ENCODE data around the gene SLAMF6. TPM values are rescaled to one million over a fixed set of nuclear protein-coding genes. Genes with fewer than 3 reads are reported as not detected.

Gene SLAMF6
- total RNA-seq, 1 donor from 2014 or later: not detected

DNA sequence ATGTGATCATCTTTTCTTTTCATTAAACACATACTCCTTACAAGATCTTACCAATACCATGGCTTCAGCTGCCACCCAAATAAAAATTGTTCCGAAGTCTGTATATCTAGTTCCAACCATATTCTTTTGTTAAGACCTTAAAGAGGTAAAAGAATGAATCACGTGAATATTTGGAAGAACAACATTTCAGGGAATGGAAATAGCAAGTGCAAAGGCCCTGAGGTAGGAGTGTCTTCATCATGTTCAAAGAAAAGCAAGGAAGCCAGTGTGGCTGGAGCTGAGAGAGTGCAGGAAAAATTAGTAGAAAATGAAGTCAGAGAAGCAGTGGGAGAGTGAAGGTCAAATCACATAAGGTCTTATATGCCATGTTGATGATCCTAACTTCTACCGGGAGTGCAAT is 50.9 kb downstream of the SLAMF6 start:
- DNase-seq (ENCODE audit: low read depth): no peak

DNA sequence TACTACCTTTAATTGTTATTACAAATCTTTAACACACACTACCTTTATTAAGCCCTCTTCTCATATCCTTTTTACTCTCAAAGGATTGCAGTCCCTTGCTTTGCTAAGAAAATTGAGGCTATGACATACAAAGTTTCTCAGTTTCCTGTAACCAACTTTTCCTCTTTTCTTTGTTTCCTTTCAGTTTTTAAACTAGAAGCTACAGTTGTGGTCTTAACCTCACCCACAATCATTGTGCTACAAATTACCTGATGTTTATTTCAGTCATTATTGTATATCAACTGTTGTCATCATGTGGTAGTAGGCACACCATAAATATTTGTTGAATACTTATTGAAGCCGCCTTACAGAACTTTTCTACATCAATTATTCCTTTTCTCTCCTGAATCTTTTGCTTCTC is 51.8 kb downstream of the SLAMF6 start:
- DNase-seq (ENCODE audit: low read depth): no peak

DNA sequence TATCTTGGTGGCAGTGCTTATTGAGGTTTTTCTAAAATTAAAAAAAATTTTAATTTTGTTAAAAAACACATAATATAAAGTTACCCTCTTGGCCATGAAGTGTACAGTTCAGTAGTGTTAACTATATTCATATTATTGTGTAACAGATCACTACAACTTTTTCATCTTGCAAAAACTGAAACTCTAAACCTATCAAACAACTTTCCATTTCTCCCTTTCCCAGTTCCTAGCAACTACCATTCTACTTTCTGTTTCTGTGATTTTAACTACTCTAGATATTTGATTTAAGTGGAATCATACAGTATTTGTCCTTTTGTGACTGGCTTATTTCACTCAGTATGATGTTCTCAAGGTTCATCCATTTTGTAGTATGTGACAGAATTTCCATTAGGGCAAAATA is 55.5 kb downstream of the SLAMF6 start:
- no peak for DNase-seq (ENCODE audit: low read depth)

DNA sequence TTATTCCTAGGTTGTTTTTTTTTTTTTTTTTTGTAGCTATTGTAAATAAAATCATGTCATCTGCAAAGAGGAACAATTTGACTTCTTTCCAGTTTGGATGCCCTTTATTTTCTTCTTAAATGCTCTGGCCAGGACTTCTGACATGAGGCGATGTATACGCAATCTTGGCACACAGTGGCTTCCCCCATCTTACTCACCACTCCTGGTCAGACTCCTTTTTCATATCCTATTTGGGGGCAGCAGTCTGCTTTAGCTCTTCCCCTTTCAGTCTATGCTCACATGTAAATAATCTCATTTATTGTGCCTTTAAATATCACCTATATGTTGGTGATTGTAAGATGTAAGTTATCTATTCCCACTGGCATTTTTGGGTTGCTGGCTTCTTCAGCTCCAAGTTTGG is 56.1 kb downstream of the SLAMF6 start:
- no peak for DNase-seq (ENCODE audit: low read depth)

DNA sequence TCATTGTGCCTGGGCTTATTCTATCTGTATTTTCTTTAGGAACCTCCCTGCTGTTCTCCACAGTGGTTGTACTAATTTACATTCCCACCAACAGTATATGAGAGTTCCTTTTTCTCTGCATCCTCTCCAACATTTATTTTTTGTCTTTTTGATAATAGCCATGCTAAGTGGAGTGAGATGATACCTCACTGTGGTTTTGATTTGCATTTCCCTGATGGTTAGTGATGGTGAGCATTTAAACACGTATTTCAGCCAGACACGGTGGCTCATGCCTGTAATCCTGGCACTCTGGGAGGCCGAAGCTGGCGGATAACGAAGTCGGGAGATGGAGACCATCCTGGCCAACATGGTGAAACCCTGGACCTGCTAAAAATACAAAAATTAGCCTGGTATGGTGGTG is 57.9 kb downstream of the SLAMF6 start:
- DNase-seq (ENCODE audit: low read depth): no peak

DNA sequence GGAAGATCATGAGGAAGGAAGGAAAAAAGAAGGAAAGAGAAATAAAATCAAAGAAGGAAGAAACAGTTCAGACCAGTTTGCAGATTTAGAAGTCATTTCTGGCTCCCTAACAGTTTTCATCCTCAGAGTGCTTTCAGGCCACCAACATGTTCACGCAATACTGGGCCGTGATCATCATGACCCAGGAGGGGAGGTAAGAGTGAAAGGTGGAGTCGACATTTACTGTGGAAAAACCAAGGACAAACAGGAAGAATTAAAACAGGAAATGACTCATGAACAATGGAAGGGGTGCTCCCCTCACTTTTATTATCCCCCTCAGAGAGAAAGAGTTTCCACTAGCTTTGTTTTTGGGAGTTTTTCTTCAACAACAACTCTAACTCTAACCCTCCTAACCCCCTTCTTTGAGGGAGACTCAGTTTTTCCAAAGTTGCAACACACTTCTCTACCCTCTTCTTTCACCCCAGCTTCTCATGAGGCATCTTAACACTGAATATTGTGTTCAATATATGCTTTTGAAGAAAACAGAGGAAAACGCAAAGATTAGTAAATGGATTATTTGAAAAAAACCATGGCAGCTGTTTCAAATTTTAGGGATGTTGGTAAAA is 62.3 kb downstream of the SLAMF6 start:
- DNase-seq (ENCODE audit: low read depth): no peak

DNA sequence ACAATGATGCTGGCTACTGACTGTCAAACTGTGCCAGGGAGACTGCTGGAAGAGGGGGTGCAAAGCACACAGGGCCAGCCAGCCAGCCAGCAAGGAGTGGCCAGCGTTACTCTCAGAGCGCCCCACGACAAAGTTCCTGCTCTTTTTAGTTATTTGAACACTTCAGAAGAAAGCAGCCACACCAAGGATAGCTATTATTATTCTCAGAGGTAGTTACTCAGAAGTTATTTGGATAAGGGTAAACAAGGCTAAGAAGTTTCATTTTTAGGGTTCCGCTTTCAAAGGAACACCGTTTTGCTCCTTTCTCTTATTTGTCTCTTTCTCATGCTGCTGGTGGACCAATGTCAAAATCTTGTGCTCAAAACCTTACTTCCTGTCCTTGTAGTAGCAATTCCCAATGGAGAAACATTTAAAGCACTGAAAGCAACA is 62.8 kb downstream of the SLAMF6 start:
- no peak for DNase-seq (ENCODE audit: low read depth)

DNA sequence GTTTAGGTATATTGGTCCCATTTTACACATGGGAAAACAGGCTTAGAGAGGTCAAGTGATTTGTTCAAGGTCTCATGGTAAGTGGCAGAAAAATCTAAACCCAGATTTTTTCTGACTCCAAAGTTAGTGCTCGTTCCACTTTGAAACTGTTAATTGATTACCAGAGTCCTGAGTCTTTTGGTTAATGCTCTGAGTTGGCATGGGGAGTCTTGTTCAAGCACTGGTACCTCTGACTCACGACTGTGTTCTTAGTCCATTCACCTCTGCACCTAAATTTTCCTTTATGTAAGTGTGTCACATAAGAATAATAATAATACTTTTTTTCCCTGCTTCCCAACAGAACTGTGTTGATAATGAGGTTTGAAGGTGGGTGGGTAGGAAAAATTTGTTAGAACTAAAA is 63.4 kb downstream of the SLAMF6 start:
- no peak for DNase-seq (ENCODE audit: low read depth)

DNA sequence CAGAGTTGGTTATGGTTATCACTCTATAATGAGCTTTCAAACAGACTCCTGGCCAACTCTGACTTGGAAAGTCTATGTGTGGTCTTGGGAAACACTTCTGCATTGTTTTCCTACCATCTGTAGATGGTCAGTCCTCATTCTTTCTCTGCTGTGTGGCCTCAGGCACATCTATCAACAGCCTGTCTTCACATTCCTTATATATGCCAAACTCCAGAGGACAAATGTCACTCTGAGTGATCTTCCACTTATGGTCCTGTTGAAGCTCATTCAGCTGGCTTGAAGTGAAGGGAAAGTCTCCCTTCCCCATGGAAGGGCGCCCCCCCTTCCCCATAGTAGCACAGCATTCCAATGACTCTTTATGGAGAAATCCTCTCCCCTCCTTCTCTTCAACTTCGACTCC is 64.0 kb downstream of the SLAMF6 start:
- no peak for DNase-seq (ENCODE audit: low read depth)

DNA sequence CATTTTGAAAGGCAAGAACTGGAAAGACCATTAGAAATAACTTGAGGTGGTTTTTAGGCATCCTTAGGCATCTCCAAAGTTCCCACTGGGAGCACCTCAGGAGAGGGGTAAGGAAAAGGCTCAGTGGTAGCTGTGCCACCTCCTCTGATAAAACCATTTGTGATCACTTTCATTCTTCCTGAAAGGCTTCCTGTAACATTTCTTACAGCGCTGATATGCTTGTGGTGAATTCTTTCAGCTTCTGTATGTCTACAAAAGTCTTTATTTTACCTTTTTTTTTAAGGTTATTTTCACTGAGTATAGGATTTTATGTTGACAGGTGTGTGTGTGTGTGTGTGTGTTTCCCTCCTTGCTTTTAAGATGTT is 67.9 kb downstream of the SLAMF6 start:
- no peak for DNase-seq (ENCODE audit: low read depth)

DNA sequence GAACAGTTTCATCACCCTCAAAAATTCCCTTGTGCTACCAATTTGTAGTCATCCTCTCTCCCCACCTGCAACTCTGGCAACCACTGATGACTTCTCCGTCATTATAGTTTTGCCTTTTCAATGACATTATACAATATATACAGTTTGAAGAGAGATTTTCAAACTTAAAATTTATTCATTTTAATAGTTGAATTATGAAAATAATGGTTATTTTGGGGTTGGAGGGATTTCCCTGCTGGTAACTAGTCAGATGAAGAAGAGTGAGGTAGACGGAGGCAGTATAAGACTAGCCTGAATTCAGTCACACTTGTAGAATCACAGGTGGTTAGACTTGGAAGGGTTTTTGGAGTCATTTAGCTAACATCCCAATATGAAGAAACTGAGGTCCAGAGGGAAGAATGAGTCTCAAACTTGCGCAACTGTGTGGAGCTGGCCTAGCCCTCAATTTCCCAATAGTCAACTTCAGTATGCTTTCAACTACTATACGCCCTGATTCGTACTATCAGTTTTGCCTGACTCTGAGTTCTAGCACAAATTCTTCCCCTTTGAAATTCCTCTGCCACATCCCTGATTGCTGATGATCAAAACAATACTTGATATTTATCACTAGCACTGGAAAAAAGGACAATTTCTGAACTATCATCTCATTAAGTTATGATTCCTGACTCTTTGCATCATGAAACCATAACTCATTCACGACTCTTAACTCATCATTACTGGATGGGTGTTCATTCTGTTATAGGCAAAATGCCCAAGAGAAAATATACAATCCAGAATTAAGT is 68.5 kb downstream of the SLAMF6 start:
- no peak for DNase-seq (ENCODE audit: low read depth)

DNA sequence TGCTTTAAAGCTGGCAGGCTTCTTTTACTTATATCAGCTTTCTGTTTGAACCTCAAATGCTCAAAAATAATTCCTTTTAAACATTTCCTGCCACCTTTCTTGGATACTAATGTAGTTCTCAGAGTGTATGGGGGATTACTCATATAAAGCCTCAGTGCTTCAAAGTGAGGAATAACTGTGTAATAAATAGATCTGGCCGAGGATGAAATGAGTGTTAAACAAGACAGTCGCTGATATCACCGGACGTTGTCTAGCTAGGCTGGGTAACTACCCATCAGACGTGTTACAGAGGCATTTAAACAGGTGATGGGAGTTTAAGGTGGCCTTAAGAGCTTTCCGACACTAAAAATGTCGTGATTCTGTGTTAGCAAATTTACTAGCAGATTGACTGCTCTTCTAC is 69.6 kb downstream of the SLAMF6 start:
- DNase-seq (ENCODE audit: low read depth): no peak

DNA sequence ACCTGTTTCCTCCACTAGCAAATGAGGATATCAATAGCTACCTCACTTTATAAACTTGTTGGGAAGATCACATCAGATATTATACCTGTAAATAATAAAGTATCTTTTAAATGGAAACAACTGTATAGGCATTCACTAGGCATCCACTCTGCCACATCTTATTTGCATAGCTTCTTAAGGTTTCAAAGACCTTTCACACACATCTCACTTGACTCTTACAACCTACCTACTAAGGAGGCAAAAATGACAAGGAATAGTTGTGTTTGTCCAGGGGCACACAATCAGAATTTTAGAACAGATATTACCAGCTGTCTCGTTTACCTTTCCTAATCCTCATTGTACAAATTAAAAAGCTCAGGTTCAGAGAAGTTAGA is 71.2 kb downstream of the SLAMF6 start:
- no peak for DNase-seq (ENCODE audit: low read depth)

DNA sequence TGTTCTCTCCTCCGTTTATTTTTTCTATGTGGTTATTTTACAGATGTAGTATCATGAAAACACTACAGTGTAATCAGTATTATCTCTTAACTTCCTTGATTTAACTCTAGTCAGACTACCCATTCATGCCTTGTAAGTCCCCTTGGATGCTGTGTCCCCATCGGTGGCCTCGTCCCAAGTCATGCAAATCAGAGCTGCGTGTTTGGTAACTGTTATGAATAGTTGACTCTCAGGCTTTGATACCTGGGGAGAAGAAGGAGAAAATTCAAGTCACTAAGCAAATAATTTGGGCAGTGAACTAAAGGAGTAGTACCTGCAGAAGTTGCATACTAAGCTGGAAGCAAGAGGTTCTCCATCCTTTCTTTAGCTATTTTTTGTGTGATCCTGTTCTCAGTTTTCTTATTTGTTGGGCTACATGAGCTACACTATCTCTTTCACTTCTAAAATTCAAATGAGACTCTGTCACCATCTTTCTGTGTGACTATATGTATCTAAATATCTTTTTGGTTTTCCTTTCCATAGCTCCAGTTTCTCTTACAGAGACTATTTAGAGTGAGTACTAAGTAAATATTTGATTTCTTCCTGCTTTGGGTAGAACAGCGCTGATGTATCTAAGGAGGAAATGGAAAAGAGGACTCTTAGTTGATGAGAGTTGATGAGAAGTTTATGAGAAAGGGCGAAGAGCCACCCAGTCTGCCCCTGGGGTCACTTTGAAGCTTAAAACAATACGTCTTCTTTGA is 71.8 kb downstream of the SLAMF6 start:
- DNase-seq (ENCODE audit: low read depth): no peak

DNA sequence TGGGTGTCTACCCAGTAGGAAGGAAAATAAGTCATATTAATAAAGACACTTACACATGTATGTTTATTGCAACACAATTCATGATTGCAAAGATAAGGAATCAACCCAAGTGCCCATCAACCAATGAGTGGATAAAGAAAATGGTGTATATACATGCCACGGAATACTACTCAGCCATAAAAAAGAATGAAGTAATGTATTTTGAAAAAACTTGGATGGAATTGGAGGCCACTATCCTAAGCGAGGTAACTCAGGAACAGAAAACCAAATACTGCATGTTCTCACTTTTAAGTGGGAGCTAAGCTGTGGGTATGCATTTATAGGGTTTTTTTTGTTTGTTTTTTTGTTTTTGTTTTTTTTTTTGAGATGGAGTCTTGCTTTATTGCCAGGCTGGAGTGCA is 73.6 kb downstream of the SLAMF6 start:
- DNase-seq (ENCODE audit: low read depth): no peak

DNA sequence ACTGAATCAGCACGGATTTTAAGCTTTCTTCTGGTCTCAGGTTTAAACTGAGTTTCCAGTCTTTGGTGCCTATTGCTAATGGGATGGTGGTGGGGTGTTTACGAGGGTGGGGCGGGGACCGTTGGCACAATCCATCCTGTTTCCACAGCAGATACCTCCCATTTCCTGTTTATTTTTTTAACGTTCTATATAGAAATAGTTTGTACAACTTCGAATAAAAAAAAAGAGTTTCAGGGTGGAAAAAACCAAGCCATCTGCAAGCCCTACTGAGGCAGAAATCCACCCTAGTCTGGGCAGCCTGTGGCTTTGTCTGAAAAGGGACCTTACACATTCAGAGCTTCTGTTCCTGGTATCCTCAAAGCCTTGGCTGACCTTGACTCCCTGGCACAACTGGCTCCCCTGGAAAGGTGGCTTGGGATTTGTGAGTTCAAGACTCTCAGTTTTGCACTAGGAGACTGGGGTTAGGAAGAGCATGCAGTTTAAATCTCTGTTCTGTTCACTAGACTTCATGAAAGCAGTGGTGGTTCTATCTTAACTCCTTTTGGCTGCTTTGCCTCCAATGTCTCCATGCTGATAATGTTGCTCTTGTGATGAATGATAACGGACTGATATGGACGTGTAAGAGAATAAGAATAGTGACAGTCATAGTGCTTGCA is 76.0 kb downstream of the SLAMF6 start:
- no peak for DNase-seq (ENCODE audit: low read depth)

DNA sequence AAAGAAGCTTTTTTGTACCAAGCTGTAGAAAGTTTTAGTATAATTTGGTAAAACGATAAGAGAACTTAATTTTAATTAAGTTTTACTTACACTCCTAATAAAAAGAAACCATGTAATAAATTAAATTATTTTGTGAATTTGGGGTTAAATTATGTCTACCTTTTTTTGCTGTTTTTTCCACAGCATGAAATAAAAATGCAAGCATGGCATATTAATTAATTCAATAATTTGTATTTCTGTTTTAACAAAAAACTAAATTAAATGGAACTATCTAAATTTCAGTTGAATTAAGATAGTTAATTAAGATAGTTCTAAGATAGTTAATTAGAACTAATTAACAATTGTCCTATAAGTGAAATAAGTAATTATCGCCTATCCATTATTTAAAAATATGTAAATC is 83.3 kb downstream of the SLAMF6 start:
- no peak for DNase-seq (ENCODE audit: low read depth)

DNA sequence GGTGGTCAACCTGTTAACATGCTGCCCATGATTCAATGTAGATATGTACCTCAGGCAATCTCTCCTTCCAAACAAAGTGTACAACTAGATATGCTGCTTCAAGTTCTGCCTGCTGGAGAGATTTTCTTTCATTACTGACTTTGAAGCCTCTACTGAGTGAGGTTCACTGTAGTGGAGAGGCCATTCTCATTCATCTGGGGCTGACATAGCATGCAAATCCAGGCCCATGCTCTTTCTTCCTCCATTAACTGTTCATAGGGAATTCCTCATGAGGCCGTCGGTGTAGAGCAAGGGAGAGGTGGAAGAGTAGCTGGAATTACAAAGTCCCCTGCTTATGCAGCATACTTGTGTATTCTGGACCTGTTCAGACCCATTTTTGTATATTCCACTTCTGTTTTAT is 84.1 kb downstream of the SLAMF6 start:
- no peak for DNase-seq (ENCODE audit: low read depth)

DNA sequence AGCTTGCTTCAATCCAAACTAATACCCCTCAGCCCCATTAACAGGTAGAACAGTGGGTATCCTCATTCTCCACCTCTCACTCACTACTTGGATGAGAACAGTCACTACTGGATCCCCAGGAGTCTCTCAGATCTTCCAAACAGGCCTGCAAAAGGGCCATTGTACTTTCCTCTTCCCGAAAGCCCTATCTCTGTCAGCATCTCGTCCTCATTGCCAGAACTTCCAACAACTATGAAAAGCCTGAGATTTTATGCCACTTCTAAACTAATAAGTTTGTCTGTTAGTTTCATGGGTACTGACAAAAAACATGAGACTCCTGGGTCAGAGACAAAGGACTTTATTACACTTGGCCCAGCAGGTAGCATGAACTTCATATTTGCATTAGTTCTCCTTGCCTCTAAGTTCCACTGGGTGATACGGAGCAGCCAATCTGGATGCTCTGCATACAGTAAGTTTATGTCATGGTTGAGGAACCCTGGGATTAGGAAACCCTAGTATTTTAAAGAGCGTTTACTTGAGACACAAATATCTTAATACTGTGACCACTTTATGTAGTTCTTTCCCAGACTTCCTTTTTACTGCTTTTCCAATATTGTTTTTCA is 84.6 kb downstream of the SLAMF6 start:
- DNase-seq (ENCODE audit: low read depth): no peak

DNA sequence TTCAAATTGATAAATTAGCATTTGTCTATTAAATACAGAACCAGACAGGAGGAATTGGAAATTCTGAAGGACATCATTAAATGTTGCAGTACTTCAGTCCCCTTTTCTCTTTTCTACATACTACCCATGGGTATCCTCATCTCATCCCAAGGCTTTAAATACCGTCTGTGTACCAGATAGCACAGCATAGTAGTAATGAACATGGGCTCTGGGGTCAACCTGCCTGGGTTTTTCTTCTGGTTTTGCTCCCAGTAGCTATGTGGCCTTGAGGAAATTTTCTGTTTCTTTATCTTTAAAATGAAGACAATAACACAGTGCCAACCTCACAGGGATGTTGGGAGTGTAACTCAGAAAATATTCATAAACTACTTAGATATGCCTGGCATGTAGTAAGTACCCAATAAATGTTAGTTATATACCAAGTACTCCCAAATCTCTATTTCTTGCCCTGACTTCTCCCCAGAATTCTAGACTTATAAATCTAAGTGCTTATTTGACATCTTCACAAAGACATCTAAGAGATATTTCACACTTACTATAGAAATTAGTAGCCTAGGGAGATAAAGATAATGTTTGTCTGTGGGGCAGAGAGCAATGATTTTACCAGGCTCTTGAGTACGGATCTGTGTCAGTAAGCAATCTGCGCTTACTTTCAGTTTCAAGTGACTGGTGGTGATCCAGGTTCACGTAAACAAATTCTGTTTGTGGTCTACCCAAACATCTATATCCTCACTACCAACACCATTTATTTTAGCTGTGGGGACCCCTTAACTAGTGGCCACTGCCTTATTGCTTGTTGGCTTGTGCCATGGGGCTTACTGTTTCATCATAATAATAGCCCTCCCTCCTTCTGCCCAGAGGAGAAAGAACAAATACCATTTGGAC is 85.4 kb downstream of the SLAMF6 start:
- DNase-seq (ENCODE audit: low read depth): no peak

DNA sequence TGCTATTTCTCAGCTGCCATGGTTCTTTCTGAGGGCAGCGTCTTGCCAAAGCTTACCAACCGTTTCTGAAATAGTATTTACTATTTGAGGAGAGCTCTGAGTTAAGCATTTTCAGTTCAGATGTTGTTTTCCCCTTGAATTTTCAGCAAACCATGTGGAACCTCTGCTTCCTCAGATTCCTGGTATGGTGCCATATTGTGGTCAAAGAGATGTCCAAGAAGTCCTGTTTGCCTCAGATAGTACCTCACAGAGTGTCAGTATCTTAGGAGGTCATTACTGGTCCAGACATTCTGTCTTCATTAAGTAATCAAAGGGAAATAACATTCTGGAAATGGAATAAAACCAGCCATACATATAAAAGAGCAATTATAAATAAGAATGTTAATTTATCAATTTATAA is 86.1 kb downstream of the SLAMF6 start:
- no peak for DNase-seq (ENCODE audit: low read depth)
